HepG2 (cell line): ENCODE measurements around the gene LMTK2. TPM values are rescaled to one million over a fixed set of nuclear protein-coding genes. Genes with fewer than 3 reads are reported as not detected.

ENCODE experiments used
- ATAC-seq: fragments of 200-7000 bp; cut with Tn5 transposase; 3 replicates; pipeline ENCODE4 v1.9.1; 2020; ENCODE audit warnings: mild to moderate bottlenecking, moderate library complexity
- BruUV-seq: library from RNA; stranded (reverse); fragments of 400-500 nt; replicated peaks from 2 replicates; lab custom pipeline; 2021; lab: Mats Ljungman, UMichigan
- CTCF ChIA-PET: fragments of 300-600 bp; formaldehyde crosslinking; extraction: SDS; loops from one replicate; lab custom pipeline; 2021; ENCODE audit warnings: low total read pairs, inconsistent platforms, low intra/inter-chr PET ratio; lab: Yijun Ruan, JAX
- POLR2A ChIA-PET: fragments of 350-600 bp; sonication (Branson Sonifier 250); formaldehyde crosslinking; loops from one replicate; lab custom pipeline; 2020; ENCODE audit warnings: antibody characterized with exemption, inconsistent platforms; lab: Yijun Ruan, JAX
- DNase-seq: peaks from one replicate; pipeline ENCODE4 v3.0.0-alpha.2; 2015; ENCODE audit warnings: low spot score
- FAIRE-seq: peaks from 3 replicates; lab custom pipeline; 2011; peaks lifted over from hg19 to GRCh38; lab: Jason Lieb, UNC
- H2AFZ ChIP-seq: one replicate; pipeline ENCODE4 v1.6.1; 2011; ENCODE audit warnings: low read length, inconsistent platforms
- H3K27ac ChIP-seq: fragments of 300-600 bp; 3 replicates; pipeline ENCODE4 v1.8.0; 2011; ENCODE audit warnings: mixed run types, mild to moderate bottlenecking, mixed read lengths, low read length, inconsistent platforms; ENCODE audit not compliant: insufficient read depth; ENCODE audit errors: extremely low read length
- H3K27me3 ChIP-seq, 2 experiments: fragments of 200-600 bp in 1 of 2; 2 replicates in 1 of 2; 3 replicates in 1 of 2; pipeline versions ENCODE4 v1.6.0 to v1.8.0; 2011; ENCODE audit warnings: low read length in 2 of 2, mild to moderate bottlenecking in 2 of 2, moderate library complexity in 2 of 2, inconsistent platforms in 1 of 2; ENCODE audit not compliant: insufficient read depth in 2 of 2, control insufficient read depth in 1 of 2
- H3K36me3 ChIP-seq, 2 experiments: fragments of 200-600 bp in 1 of 2; replicated peaks in 1 of 2; 2 replicates in 1 of 2; 3 replicates in 1 of 2; pipeline versions ENCODE4 v1.5.1 to v1.8.0; 2011; ENCODE audit warnings: low read length in 2 of 2, inconsistent platforms in 1 of 2; ENCODE audit not compliant: insufficient read depth in 2 of 2, control insufficient read depth in 1 of 2
- H3K4me1 ChIP-seq: 2 replicates; pipeline ENCODE4 v1.5.1; 2012; ENCODE audit warnings: low read length, inconsistent platforms; ENCODE audit not compliant: insufficient read depth
- H3K4me2 ChIP-seq: 2 replicates; pipeline ENCODE4 v1.6.0; 2011; ENCODE audit warnings: low read depth, low read length, inconsistent platforms
- H3K4me3 ChIP-seq, 3 experiments: fragments of 200-600 bp in 1 of 3; sonication (generic), shearing (Covaris generic) in 1 of 3; replicated peaks in 1 of 3; 2 replicates each; pipeline ENCODE4 v1.5.1; 2011 to 2016; ENCODE audit warnings: low read length in 3 of 3, inconsistent platforms in 2 of 3, low read depth in 2 of 3, mild to moderate bottlenecking in 2 of 3, control low read depth in 1 of 3, mixed read lengths in 1 of 3; ENCODE audit not compliant: insufficient read depth in 1 of 3
- H3K79me2 ChIP-seq: one replicate; pipeline ENCODE4 v1.6.1; 2011; ENCODE audit warnings: low read length, inconsistent platforms; ENCODE audit not compliant: insufficient read depth
- H3K9ac ChIP-seq: 2 replicates; pipeline ENCODE4 v1.6.0; 2011; ENCODE audit warnings: mild to moderate bottlenecking, low read depth, low read length, inconsistent platforms; ENCODE audit not compliant: insufficient read depth
- H3K9me3 ChIP-seq: 2 replicates; pipeline ENCODE4 v1.5.1; 2012; ENCODE audit warnings: mild to moderate bottlenecking, low read length
- H4K20me1 ChIP-seq: 2 replicates; pipeline ENCODE4 v1.6.0; 2011; ENCODE audit warnings: inconsistent platforms, mild to moderate bottlenecking, low read length, moderate library complexity; ENCODE audit not compliant: insufficient read depth
- BATF2 ChIP-seq: sonication (generic); formaldehyde crosslinking; IDR thresholded peaks from 2 replicates; pipeline ENCODE4 v1.8.0; 2022; ENCODE audit warnings: mild to moderate bottlenecking, missing genetic modification reagents, moderate library complexity
- BCL6 ChIP-seq: IDR thresholded peaks from 2 replicates; pipeline ENCODE4 v1.6.1; 2016; ENCODE audit warnings: missing genetic modification reagents, missing compliant biosample characterization
- BCLAF1 ChIP-seq: fragments of 450-650 bp; IDR thresholded peaks from 2 replicates; pipeline ENCODE4 v1.6.1; 2017; ENCODE audit warnings: mild to moderate bottlenecking
- CREB1 ChIP-seq, 2 experiments: fragments of 450-650 bp in 1 of 2; IDR thresholded peaks; 2 replicates each; pipeline ENCODE4 v1.6.1; 2016 to 2017; ENCODE audit warnings: control low read depth in 1 of 2, mild to moderate bottlenecking in 1 of 2, missing compliant biosample characterization in 1 of 2, missing genetic modification characterization in 1 of 2
- HBP1 ChIP-seq: IDR thresholded peaks from 2 replicates; pipeline ENCODE4 v1.6.1; 2016; ENCODE audit warnings: low read depth, control low read depth
- HNF4A ChIP-seq: sonication (generic); formaldehyde crosslinking; IDR thresholded peaks from 2 replicates; pipeline ENCODE4 v1.4.0; 2020; ENCODE audit warnings: missing genetic modification reagents
- SOX13 ChIP-seq, 3 experiments: fragments of 450-650 bp in 1 of 3; sonication (generic) in 1 of 3; formaldehyde crosslinking in 1 of 3; IDR thresholded peaks in 2 of 3; conservative IDR thresholded peaks in 1 of 3; 2 replicates each; pipeline versions ENCODE4 v1.5.0 to v1.6.1; 2016 to 2020; ENCODE audit warnings: antibody characterized with exemption in 1 of 3, mild to moderate bottlenecking in 1 of 3, missing compliant biosample characterization in 1 of 3, missing genetic modification reagents in 1 of 3, moderate library complexity in 1 of 3
- SOX5 ChIP-seq: IDR thresholded peaks from 2 replicates; pipeline ENCODE4 v1.6.1; 2016; ENCODE audit warnings: borderline replicate concordance
- SOX6 ChIP-seq, 2 experiments: fragments of 450-650 bp in 1 of 2; sonication (generic) in 1 of 2; formaldehyde crosslinking in 1 of 2; IDR thresholded peaks; 2 replicates each; pipeline versions ENCODE4 v1.4.0 to v1.6.1; 2017 to 2020; ENCODE audit warnings: antibody characterized with exemption in 1 of 2, mild to moderate bottlenecking in 1 of 2, missing genetic modification reagents in 1 of 2
- ZBTB33 ChIP-seq: sonication (generic); formaldehyde crosslinking; IDR thresholded peaks from 2 replicates; pipeline ENCODE4 v1.4.0; 2020; ENCODE audit warnings: missing genetic modification reagents
- ZKSCAN1 ChIP-seq: fragments of 150-350 bp; IDR thresholded peaks from 2 replicates; pipeline ENCODE4 v1.6.1; 2014; ENCODE audit warnings: low read length
- ZMYM3 ChIP-seq: sonication (generic); formaldehyde crosslinking; IDR thresholded peaks from 2 replicates; pipeline ENCODE4 v1.5.1; 2020; ENCODE audit warnings: mild to moderate bottlenecking, missing genetic modification reagents
- ZNF121 ChIP-seq: sonication (generic); formaldehyde crosslinking; IDR thresholded peaks from 2 replicates; pipeline ENCODE4 v1.5.0; 2020; ENCODE audit warnings: mild to moderate bottlenecking, missing genetic modification reagents
- ZNF335 ChIP-seq: sonication (generic); formaldehyde crosslinking; IDR thresholded peaks from 2 replicates; pipeline ENCODE4 v1.4.0; 2020; ENCODE audit warnings: missing genetic modification reagents
- ZNF572 ChIP-seq: sonication (generic); formaldehyde crosslinking; IDR thresholded peaks from 2 replicates; pipeline ENCODE4 v1.5.1; 2020; ENCODE audit warnings: mild to moderate bottlenecking, missing genetic modification reagents
- ZNF7 ChIP-seq: IDR thresholded peaks from 2 replicates; pipeline ENCODE4 v1.6.1; 2016; ENCODE audit warnings: missing biosample characterization, missing genetic modification reagents
- WGBS: methylation state at CpG from one replicate; pipeline ENCODE4 v1.1.6; 2017; ENCODE audit warnings: low lambda C conversion rate; 5-methylcytosine and 5-hydroxymethylcytosine counted together
- in situ Hi-C: cut with HindIII; loops from 2 replicates; pipeline ENCODE4 v1.10.0; 2017; ENCODE audit warnings: low pct_unique_long_range_greater_than_20kb; ENCODE audit not compliant: extremely low pct_ligation_motif_present
- intact Hi-C: fragments of 100-400 bp; cut with micrococcal nuclease; formaldehyde crosslinking; loops from one replicate; pipeline ENCODE4 v1.10.0; 2022; ENCODE audit not compliant: unreplicated experiment
- polyA plus RNA-seq, 8 experiments: library from polyadenylated mRNA; depleted of rRNA in 3 of 8; stranded (reverse) in 7 of 8; unstranded in 1 of 8; fragments of >200 nt; fragmentation: Illumina TruSeq in 4 of 8; extraction: Trizol in 4 of 8; gene quantifications; 2 replicates each; pipeline versions ENCODE4 v1.2.1 to v1.2.3, GENCODE V29; 2011 to 2016; ENCODE audit warnings: low read depth in 4 of 8, missing spikeins in 1 of 8, mixed read lengths in 1 of 8; ENCODE audit not compliant: insufficient read depth in 1 of 8
- total RNA-seq, 5 experiments: library from RNA; depleted of rRNA; stranded (reverse); fragments of >200 nt; fragmentation: Illumina TruSeq; extraction: Trizol; gene quantifications; 2 replicates each; pipeline ENCODE4 v1.2.3, GENCODE V29; 2016; ENCODE audit warnings: low read depth in 1 of 5

Gene LMTK2
- total and polyA plus RNA-seq, 2 of the 13 experiments (the other 11 are each of a cell fraction or from before 2014, with no cell fraction given) = 9.5 to 11.7 TPM

- BruUV-seq = no TSS peak
- Histone ChIP-seq H3K27me3 (no peaks in the 10 kb centered on the region), H3K4me1 (peaks cover 75% of the 10 kb centered on the region), H3K4me3 (peak overlapping the region in 1 of 3 experiments; percentile 43; a peak in 2 of 6 replicates), H3K9me3 (no peaks in the 10 kb centered on the region), H3K36me3 (peaks cover 7 to 25% of the 10 kb centered on the region in 2 experiments), H3K27ac (peak overlapping the region; percentile 91), H3K9ac (peak overlapping the region; percentile 74), H3K4me2 (peak overlapping the region; percentile 86), H3K79me2 (peaks cover 68% of the 10 kb centered on the region), H2AFZ (no peak overlapping the region), H4K20me1 (no peaks in the 10 kb centered on the region)
- CTCF ChIA-PET = no interaction called here
- FAIRE-seq (peak; percentile 4), DNase-seq (peak; percentile 51), ATAC-seq (no peak)
- intact Hi-C loops (no loop called here), in situ Hi-C loops (no loop called here)
- POLR2A ChIA-PET = interaction anchor here (0.6 to 6.5 kb wide), 4 partner anchors 17 to 164 kb away, joined by 3 to 54 read pairs (median 26); partner anchors contain the start of gene LMTK2
- WGBS = 69% methylated on average over 9 of the region's 9 CpGs
- TF ChIP-seq CREB1 (IDR thresholded peaks at IDR 0.05) = no peak
- TF ChIP-seq CREB1 (CRISPR knock-in tag; IDR thresholded peaks at IDR 0.05) = peak; percentile 32; the same call in 1 of the 2 replicates
- no peak for TF ChIP-seq SOX6 (IDR thresholded peaks at IDR 0.05)
- peak; percentile 23; the same call in 1 of the 2 replicates for TF ChIP-seq SOX6 (CRISPR knock-in tag; IDR thresholded peaks at IDR 0.05)
- no peak for TF ChIP-seq ZNF335 (CRISPR knock-in tag)
- TF ChIP-seq BCL6 = peak; percentile 27; the same call in 1 of the 2 replicates
- no peak for TF ChIP-seq HNF4A (CRISPR knock-in tag)
- peak; percentile 44 for TF ChIP-seq ZMYM3 (CRISPR knock-in tag)
- no peak for TF ChIP-seq ZKSCAN1
- TF ChIP-seq BATF2 (CRISPR knock-in tag) = no peak
- TF ChIP-seq ZNF7 (CRISPR knock-in tag) = peak; percentile 88
- TF ChIP-seq SOX5 = peak; percentile 67; the same call in 1 of the 2 replicates
- no peak for TF ChIP-seq SOX13 (IDR thresholded peaks at IDR 0.05)
- peak in 1 of 2 experiments; percentile 86; a peak in 2 of 4 replicates for TF ChIP-seq SOX13 (CRISPR knock-in tag; conservative IDR thresholded peaks at IDR 0.05 in 1 of 2, IDR thresholded peaks at IDR 0.05 in 1 of 2)
- TF ChIP-seq BCLAF1 = no peak
- no peak for TF ChIP-seq ZNF572
- no peak for TF ChIP-seq HBP1 (CRISPR knock-in tag)
- peak; percentile 83 for TF ChIP-seq ZBTB33 (CRISPR knock-in tag)
- TF ChIP-seq ZNF121 (CRISPR knock-in tag) = peak; percentile 95
Measured at GRCh38 chr7:98134420-98135228, 28.0 kb downstream of the LMTK2 start.
